Loucy (cell line): ENCODE data around the gene PPP1R14B.

Experiments
- H2AFZ ChIP-seq: fragments of 200-600 bp; sonication (generic); 2 replicates; pipeline ENCODE4 v1.6.0; 2016; ENCODE audit warnings: antibody characterized with exemption, mild to moderate bottlenecking, low read length, moderate library complexity
- H3F3A ChIP-seq: fragments of 200-600 bp; 2 replicates; pipeline ENCODE4 v1.6.0; 2016; ENCODE audit warnings: antibody characterized with exemption, low read depth, mild to moderate bottlenecking
- H3K27me3 ChIP-seq: fragments of 200-600 bp; sonication (generic); 2 replicates; pipeline ENCODE4 v1.6.1; 2014; ENCODE audit warnings: low read length, mild to moderate bottlenecking; ENCODE audit not compliant: insufficient read depth, poor library complexity, severe bottlenecking
- H3K36me3 ChIP-seq: fragments of 200-600 bp; sonication (generic); 2 replicates; pipeline ENCODE4 v1.6.1; 2016; ENCODE audit warnings: low read length; ENCODE audit not compliant: insufficient read depth
- H3K4me1 ChIP-seq: fragments of 200-600 bp; sonication (generic); 2 replicates; pipeline ENCODE4 v1.5.1; 2014; ENCODE audit warnings: low read length, mild to moderate bottlenecking; ENCODE audit not compliant: insufficient read depth, poor library complexity, severe bottlenecking
- H3K4me2 ChIP-seq: fragments of 200-600 bp; sonication (generic); 2 replicates; pipeline ENCODE4 v1.6.0; 2014; ENCODE audit warnings: antibody characterized with exemption, low read length, low read depth, mild to moderate bottlenecking; ENCODE audit not compliant: poor library complexity, severe bottlenecking
- H3K4me3 ChIP-seq: fragments of 200-600 bp; sonication (generic); 2 replicates; pipeline ENCODE4 v1.5.1; 2014; ENCODE audit warnings: low read length, mild to moderate bottlenecking, mixed read lengths; ENCODE audit not compliant: poor library complexity, severe bottlenecking
- H3K79me2 ChIP-seq: fragments of 200-600 bp; sonication (generic); 2 replicates; pipeline ENCODE4 v1.6.1; 2014; ENCODE audit warnings: low read length; ENCODE audit not compliant: insufficient read depth
- H3K9ac ChIP-seq: fragments of 200-600 bp; sonication (generic); 2 replicates; pipeline ENCODE4 v1.6.0; 2014; ENCODE audit warnings: mild to moderate bottlenecking, low read depth, low read length, moderate library complexity; ENCODE audit not compliant: poor library complexity, severe bottlenecking
- H3K9me2 ChIP-seq: fragments of 200-600 bp; sonication (generic); replicated peaks from 2 replicates; pipeline ENCODE4 v1.6.1; 2016; ENCODE audit warnings: low read depth, low read length, mixed read lengths
- H3K9me3 ChIP-seq: fragments of 200-600 bp; sonication (generic); 2 replicates; pipeline ENCODE4 v1.6.1; 2014; ENCODE audit warnings: mild to moderate bottlenecking, antibody characterized with exemption, low read length, low read depth; ENCODE audit not compliant: insufficient read depth
- H4K20me1 ChIP-seq: fragments of 200-600 bp; sonication (generic); 2 replicates; pipeline ENCODE4 v1.6.0; 2014; ENCODE audit warnings: antibody characterized with exemption, low read length, mild to moderate bottlenecking; ENCODE audit not compliant: insufficient read depth, poor library complexity, severe bottlenecking
- EZH2phosphoT487 ChIP-seq: fragments of 200-600 bp; IDR thresholded peaks from 2 replicates; pipeline ENCODE4 v1.6.1; 2018; ENCODE audit warnings: antibody characterized with exemption, mild to moderate bottlenecking, moderate library complexity, borderline replicate concordance
- TF ChIP-seq, protein P1 (sequence below): fragments of 200-600 bp; sonication (generic); conservative IDR thresholded peaks from 2 replicates; pipeline ENCODE4 v1.5.1; 2014; ENCODE audit warnings: mild to moderate bottlenecking, antibody characterized with exemption, low read length

PPP1R14B gene

GRCh38 chr11:64288353-64288750 lies 41.6 kb upstream of the PPP1R14B start:
- H2AFZ ChIP-seq: no peak overlapping the region
- H3K27me3 ChIP-seq: no peaks in the 10 kb centered on the region
- H3K4me3 ChIP-seq: no peak overlapping the region
- no peaks in the 10 kb centered on the region for H3K36me3 ChIP-seq
- no peak overlapping the region for H3K9ac ChIP-seq
- H3F3A ChIP-seq: no peaks in the 10 kb centered on the region
- H3K4me1 ChIP-seq: peaks cover 8% of the 10 kb centered on the region
- TF ChIP-seq EZH2phosphoT487: no peak
- TF ChIP-seq, protein P1, sequence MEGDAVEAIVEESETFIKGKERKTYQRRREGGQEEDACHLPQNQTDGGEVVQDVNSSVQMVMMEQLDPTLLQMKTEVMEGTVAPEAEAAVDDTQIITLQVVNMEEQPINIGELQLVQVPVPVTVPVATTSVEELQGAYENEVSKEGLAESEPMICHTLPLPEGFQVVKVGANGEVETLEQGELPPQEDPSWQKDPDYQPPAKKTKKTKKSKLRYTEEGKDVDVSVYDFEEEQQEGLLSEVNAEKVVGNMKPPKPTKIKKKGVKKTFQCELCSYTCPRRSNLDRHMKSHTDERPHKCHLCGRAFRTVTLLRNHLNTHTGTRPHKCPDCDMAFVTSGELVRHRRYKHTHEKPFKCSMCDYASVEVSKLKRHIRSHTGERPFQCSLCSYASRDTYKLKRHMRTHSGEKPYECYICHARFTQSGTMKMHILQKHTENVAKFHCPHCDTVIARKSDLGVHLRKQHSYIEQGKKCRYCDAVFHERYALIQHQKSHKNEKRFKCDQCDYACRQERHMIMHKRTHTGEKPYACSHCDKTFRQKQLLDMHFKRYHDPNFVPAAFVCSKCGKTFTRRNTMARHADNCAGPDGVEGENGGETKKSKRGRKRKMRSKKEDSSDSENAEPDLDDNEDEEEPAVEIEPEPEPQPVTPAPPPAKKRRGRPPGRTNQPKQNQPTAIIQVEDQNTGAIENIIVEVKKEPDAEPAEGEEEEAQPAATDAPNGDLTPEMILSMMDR: no peak
- no peaks in the 10 kb centered on the region for H3K9me3 ChIP-seq
- H4K20me1 ChIP-seq: no peaks in the 10 kb centered on the region
- H3K9me2 ChIP-seq: no peaks in the 10 kb centered on the region
- H3K79me2 ChIP-seq: peaks cover 8% of the 10 kb centered on the region; the same call in 1 of the 2 replicates
- no peak overlapping the region for H3K4me2 ChIP-seq

- no peak overlapping the region for H3K9ac ChIP-seq
- no peak overlapping the region for H3K4me3 ChIP-seq
- H3K27me3 ChIP-seq: no peaks in the 10 kb centered on the region
- no peaks in the 10 kb centered on the region for H3K36me3 ChIP-seq
- H3K9me3 ChIP-seq: no peaks in the 10 kb centered on the region
- H3K9me2 ChIP-seq: no peaks in the 10 kb centered on the region
- TF ChIP-seq EZH2phosphoT487: no peak
- TF ChIP-seq, protein P1: no peak
- peaks cover 8% of the 10 kb centered on the region for H3K4me1 ChIP-seq
- H2AFZ ChIP-seq: no peak overlapping the region
- peaks cover 10% of the 10 kb centered on the region; the same call in 1 of the 2 replicates for H3K79me2 ChIP-seq
- H3K4me2 ChIP-seq: no peak overlapping the region
- H4K20me1 ChIP-seq: no peaks in the 10 kb centered on the region
- no peaks in the 10 kb centered on the region for H3F3A ChIP-seq
Measured at GRCh38 chr11:64287676-64288352, 41.1 kb upstream of the PPP1R14B start.

DNA sequence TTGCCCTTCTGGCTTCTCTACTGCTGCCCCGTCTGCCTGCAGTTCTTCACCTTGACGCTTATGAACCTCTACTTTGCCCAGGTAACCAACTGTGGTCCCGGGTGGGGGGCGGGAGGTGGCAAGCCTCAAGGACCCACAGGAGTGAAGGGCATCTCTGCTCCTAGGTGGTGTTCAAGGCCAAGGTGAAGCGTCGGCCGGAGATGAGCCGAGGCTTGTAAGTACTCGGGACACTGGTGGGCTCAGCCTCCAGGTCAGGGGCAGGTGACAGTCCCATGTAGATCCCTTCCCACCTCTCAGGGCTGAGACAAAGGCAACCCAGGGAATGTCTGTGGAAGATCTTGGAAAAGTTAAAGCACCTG lies 40.0 kb upstream of the PPP1R14B start:
- no peaks in the 10 kb centered on the region for H3K27me3 ChIP-seq
- H3K9me3 ChIP-seq: no peaks in the 10 kb centered on the region
- H3K4me2 ChIP-seq: peak overlapping the region; percentile 96
- H3K4me3 ChIP-seq: peak overlapping the region; percentile 99
- H3K4me1 ChIP-seq: peaks cover 8% of the 10 kb centered on the region
- TF ChIP-seq EZH2phosphoT487: no peak
- TF ChIP-seq, protein P1: no peak
- no peaks in the 10 kb centered on the region for H3F3A ChIP-seq
- no peak overlapping the region for H2AFZ ChIP-seq
- H3K9me2 ChIP-seq: no peaks in the 10 kb centered on the region
- H3K79me2 ChIP-seq: peaks cover 10% of the 10 kb centered on the region; the same call in 1 of the 2 replicates
- peak overlapping the region; percentile 87 for H3K9ac ChIP-seq
- H4K20me1 ChIP-seq: no peaks in the 10 kb centered on the region
- H3K36me3 ChIP-seq: no peaks in the 10 kb centered on the region
